Esophagus squamous epithelium (tissue), 4 donors: ENCODE measurements around the gene BRDT.

ENCODE experiments used
- CTCF ChIP-seq, 6 experiments: fragments of 450-650 bp in 4 of 6; fragments of 200-600 bp in 2 of 6; sonication (generic) in 2 of 6; IDR thresholded peaks; one replicate each; pipeline ENCODE4 v1.5.1; 2016 to 2019; ENCODE audit warnings: antibody characterized with exemption in 6 of 6, mild to moderate bottlenecking in 4 of 6, moderate library complexity in 4 of 6
- POLR2A ChIP-seq, 4 donors: fragments of 450-650 bp; IDR thresholded peaks; one replicate each; pipeline ENCODE4 v1.6.1; 2017; ENCODE audit warnings: antibody characterized with exemption in 4 of 4, mild to moderate bottlenecking in 4 of 4, moderate library complexity in 3 of 4

- no peak for TF ChIP-seq CTCF (IDR thresholded peaks at IDR 0.05)
- no peak for TF ChIP-seq POLR2A (IDR thresholded peaks at IDR 0.05)
These were observed 23.4 kb upstream of the BRDT start for GRCh38 chr1:91925644-91926435.
